HG02852 (cell line): Measurements from ENCODE around the gene BLVRA.
A peak's percentile ranks its signal among the peaks of the same experiment; 100 is the strongest.
"Not testable (repeated sequence)": the region's sequence is repeated elsewhere in the genome, so short reads cannot be mapped to it uniquely, and the experiment has no call there.

Experiments
- ATAC-seq: cut with Tn5 transposase; IDR thresholded peaks from one replicate; pipeline ENCODE4 v1.9.1; 2021; ENCODE audit warnings: mild to moderate bottlenecking, moderate library complexity; ENCODE audit not compliant: unreplicated experiment

BLVRA gene, protein sequence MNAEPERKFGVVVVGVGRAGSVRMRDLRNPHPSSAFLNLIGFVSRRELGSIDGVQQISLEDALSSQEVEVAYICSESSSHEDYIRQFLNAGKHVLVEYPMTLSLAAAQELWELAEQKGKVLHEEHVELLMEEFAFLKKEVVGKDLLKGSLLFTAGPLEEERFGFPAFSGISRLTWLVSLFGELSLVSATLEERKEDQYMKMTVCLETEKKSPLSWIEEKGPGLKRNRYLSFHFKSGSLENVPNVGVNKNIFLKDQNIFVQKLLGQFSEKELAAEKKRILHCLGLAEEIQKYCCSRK

DNA sequence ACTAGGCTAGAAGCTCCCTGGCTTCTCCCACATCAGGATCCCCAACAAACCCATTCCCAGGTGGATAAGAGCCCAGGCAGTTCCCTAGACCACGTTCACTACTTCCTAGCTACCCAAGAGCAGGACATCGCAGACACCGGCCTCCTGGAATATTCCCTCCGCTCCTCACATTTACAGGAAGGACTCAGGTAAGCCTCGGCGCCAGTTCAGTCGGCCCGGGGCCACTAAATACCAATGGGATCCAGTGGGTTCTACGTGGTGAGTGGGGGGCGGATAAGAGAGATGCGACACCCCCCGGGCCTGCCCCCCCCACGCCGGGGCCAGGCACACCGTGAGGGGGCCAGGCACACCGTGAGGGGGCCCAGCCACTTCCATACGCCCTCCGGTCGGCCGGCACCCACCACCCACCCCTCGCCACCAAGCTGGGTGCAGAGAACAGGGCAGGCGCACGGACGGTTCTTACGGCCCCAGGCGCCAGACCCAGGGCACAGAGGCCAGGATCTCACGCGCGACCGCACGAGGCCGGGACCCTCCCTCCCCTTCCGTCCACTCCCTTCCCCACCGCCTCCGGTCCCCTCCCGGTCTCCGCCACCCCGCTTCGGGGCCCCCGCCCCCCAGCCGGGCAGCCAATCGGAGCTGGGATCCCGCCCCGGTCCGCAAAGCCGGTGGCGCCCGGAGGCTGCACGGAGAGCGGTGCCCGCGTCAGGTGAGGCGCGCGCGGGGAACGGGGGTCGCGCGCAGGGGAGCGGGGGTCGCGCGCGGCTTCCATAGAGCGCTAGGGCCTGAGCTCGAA lies at the start of gene BLVRA:
BLVRA (plus strand) TSS at position 652 of the 793 bp plus-strand sequence. CDS start 12,479 bp downstream, outside the sequence.
- peak; percentile 57 for ATAC-seq

DNA sequence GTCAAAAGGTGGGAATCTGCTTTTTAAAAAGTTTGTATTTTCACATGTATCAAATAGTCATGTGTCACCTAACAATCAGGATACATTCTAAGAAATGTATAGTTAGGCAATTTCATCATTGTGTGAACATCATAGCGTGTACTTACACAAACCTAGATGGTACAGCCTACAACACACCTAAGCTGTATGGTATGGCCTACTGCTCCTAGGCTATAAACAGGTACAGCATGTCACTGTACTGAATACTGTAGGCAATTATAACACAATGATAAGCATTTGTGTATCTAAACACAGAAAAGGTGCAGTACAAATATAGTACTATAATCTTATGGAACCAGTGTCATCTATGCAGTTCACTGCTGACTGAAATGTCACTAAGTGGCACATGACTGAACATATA lies 47.0 kb upstream of the BLVRA start:
- no peak for ATAC-seq

DNA sequence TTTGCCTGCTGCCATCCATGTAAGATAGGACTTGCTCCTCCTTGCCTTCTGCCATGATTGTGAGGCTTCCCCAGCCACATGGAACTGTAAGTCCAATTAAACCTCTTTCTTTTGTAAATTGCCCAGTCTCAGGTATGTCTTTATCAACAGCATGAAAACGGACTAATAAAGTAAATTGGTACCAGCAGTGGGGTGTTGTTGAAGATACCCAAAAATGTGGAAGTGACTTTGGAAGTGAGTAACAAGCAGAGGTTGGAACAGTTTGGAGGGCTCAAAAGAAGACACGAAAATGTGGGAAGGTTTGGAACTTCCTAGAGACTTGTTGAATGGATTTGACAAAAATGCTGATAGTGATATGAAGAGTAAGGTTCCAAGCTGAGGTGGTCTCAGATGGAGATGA lies 42.5 kb upstream of the BLVRA start:
- ATAC-seq: not testable (repeated sequence)

DNA sequence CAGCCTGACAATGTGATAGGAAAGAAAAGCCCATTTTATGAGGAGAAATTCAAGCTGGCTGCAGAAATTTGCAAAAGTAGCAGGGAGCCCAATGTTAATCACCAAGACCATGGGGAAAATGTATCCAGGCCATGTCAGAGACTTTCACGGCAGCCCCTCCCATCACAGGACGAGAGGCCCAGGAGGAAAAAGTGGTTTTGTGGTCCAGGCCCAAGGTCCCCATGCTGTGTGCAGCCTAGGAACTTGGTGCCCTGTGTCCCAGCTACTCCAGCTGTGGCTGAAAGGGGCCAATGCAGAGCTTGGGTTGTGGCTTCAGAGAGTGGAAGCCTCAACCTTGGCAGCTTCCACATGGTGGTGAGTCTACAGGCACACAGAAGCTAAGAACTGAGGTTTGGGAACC lies 41.9 kb upstream of the BLVRA start:
- ATAC-seq: no peak

DNA sequence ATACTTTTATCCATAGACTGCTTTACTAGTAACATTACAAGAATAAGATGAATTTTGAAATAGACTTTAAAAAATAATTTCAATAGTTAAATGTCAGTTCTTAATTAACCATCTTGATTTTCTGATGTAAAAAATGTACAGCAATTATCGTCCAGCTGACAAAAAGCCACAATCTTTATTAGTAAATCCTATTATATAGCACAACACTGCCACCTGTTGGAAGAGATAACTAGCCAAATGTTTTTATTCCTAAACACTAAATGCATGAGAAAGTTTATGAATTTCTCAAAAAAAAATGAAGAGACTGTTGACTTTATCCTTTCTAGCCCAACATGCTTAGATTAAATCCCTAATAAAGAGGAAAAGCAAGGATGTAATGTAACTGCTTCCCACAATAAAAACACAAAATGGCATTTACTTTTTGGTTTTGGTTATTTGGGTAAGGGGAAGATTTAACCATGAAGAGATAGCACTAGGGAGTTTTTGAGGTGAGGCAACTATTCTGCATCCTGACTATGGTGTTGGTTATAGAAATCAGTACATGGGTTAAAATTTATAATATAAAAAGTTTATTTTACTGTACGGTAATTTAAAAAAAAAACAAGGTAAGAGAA lies 37.2 kb upstream of the BLVRA start:
- ATAC-seq: no peak

DNA sequence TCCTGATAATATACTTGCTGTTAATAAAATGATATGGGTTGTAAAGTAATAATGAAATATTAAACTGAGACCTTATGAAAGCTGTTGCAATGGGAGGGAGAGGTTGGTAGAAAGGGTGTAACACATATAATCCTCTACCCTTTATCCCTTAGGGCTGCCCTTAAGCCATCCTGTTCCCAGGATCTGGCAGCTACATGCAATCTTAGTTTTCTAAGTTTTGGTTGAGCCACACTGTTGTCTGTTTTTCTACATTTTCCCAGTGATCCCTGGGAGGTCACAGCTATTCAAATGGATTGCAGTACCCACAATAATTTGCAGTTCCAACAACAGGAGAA lies 35.5 kb upstream of the BLVRA start:
- no peak for ATAC-seq

DNA sequence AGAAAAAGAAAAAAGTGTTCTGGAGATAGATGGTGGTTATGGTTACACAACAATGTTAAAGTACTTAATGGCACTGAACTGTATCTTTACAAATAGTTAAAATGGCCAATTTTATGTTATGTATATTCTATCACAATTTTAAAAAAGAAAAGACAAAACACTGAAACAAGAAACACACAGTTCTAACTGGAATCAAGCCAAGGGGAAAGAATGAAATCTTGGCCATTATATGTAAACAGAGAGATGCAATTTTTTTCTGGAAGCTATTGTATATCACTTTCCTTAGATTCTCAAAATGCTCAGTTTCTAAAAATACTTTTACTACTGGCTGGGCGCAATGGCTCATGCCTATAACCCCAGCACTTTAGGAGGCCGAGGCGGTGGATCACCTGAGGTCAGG lies 33.2 kb upstream of the BLVRA start:
- no peak for ATAC-seq

DNA sequence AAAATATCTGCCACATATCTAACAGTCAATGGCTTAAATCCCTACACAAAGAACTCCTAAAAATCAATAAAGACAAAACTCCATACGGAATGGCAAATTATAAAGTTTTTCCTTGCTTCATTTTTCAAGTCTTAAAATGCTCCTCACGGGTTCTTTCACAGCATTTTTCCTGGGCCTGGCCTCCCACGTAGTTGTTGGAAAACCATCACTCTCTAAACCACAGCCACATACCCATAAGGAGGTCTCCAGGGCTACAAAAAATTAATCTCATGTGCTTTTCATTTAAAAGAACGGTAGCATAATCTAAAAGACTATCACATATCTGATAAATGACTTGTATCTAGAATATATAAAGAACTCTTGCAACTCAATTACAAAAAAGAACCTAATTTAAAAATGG lies 32.0 kb upstream of the BLVRA start:
- no peak for ATAC-seq

DNA sequence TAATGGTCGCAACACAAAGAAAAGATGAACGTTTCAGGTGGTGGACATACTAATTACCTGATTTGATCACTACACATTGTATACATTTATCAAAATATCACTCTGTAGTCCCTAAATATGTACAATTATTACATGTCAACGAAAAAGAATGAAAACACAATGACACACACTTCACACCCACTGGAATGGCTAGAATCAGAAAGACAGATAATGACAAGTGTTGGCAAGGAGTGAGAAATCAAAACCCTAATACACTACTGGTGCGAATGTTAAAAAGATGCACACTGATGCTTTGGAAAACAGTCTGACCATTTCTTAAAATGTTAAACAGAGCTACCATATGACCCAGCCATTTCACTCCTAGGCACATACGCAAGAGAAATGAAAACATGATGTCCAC lies 31.5 kb upstream of the BLVRA start:
- ATAC-seq: no peak

DNA sequence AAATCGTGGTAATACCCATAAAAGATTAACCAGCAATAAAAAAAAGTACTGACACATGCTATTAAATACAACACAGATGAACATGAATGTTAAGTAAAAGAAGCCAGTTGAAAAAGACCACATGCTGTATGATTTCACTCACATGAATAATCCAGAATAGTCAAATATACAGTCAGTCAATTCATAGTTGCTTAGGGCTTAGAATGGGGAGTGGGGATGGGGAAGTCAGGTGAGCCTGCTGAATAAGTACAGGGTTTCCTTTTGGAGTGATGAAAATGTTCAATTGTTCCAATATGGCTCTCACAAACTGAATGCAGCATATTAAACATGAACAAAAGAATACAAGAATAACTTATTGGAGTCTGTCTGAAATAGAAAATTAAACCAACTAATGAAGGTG lies 31.0 kb upstream of the BLVRA start:
- ATAC-seq: no peak

DNA sequence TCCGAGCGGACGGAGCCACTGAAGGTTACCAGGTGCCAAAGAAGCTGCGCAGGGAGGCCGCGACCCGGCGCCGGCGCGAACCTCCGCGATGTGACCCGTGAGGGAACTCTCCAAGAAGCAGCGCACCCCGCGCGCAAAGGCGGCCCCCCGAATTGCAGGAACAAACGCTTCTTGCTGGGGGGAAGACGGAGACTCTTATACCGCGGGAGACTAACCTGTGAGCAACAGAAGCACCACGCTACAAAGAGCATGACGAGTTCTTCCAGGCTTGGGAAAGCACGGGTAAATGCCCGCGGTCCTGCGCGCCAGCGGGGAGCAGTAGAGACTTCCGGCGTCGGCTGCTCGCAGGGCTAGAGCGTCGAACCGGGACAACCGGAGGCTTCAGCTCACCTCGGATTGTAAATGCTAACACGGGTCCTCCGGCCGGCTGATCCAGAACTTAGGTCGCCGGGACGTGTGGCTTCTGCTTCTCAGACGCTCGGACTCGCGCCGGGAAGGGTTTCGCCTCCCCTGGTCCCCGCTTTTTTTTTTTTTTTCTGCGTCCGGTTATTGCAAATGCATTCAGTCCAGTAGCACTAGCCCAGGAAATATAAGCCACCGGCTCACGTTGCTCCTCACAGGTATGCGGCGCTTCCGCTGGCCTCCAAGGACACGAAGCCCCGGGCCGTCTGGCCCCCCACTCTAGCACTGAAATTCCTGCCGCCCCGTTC lies 29.1 kb upstream of the BLVRA start, which contains the start of gene COA1:
COA1 (minus strand) TSS at position 310 of the 710 bp plus-strand sequence. CDS start 80,909 bp downstream, outside the sequence.
- ATAC-seq: peak; percentile 85

DNA sequence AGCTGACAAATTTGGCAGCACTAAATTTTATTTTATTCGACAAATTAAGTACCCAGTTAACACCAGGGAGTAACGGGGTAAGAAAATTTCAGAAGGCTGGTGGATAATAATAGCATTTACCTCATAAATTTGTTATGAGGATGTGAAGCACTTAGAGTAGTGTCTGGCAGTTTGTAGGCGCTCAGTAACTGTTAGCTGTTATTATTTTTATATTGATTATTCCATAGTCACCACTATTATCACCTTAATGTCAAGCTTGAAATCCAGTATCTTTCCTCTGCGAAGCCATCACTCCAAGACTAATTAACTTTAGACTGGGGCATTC lies 28.6 kb upstream of the BLVRA start:
- ATAC-seq: peak; percentile 13

DNA sequence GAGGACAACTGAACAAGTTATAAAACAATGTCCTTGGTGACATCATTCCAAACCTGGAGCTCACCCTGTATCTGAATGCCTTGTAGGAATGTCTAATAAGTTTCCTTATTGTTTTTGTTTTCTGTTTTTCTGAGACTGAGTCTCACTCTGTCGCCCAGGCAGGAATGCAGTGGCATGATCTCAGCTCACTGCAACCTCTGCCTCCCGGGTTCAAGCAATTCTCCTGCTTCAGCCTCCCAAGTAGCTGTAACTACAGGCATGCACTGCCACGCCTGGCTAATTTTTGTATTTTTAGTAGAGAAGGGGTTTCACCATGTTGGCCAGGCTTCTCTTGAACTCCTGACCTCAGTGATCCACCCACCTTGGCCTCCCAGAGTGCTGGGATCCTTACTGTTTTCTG lies 27.0 kb upstream of the BLVRA start:
- ATAC-seq: not testable (repeated sequence)

DNA sequence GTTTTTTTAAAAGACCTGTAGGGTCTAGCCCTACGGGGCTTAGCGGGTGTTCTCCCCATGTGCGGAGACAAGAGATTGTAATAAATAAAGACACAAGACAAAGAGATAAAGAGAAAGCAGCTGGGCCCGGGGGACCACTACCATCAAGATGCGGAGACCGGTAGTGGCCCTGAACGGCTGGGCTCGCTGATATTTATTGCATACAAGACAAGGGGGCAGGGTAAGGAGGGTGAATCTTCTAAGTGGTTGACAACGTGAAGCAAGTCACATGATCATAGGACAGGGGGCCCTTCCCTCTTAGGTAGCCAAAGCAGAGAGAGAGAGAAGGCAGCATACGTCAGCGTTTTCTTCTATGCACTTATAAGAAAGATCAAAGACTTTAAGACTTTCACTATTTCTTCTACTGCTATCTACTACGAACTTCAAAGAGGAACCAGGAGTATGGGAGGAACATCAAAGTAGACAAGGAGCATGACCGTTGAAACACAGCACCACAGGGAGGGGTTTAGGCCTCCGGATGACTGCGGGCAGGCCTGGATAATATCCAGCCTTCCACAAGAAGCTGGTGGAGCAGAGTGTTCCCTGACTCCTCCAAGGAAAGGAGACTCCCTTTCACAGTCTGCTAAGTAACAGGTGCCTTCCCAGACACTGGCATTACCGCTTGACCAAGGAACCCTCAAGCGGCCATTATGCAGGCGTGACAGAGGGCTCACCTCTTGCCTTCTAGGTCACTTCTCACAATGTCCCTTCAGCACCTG lies 23.7 kb upstream of the BLVRA start:
- not testable (repeated sequence) for ATAC-seq

DNA sequence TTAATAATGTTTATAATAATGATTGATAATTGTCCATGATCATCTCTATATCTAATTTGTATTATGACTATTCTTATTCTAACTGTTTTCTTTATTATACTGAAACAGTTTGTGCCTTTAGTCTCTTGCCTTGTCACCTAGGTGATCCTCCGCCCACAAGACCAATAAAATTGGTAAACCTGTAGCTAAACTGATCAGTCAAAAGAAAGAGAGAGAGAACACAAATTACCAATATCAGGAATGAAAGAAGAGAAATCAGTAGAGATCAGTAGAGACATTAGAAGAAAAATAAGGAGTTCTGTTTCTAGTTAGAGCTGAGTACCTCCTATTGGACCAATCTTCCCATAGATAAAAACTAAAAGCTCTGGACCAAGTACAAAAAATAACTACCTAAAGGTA lies 23.1 kb upstream of the BLVRA start:
- peak; percentile 27 for ATAC-seq

DNA sequence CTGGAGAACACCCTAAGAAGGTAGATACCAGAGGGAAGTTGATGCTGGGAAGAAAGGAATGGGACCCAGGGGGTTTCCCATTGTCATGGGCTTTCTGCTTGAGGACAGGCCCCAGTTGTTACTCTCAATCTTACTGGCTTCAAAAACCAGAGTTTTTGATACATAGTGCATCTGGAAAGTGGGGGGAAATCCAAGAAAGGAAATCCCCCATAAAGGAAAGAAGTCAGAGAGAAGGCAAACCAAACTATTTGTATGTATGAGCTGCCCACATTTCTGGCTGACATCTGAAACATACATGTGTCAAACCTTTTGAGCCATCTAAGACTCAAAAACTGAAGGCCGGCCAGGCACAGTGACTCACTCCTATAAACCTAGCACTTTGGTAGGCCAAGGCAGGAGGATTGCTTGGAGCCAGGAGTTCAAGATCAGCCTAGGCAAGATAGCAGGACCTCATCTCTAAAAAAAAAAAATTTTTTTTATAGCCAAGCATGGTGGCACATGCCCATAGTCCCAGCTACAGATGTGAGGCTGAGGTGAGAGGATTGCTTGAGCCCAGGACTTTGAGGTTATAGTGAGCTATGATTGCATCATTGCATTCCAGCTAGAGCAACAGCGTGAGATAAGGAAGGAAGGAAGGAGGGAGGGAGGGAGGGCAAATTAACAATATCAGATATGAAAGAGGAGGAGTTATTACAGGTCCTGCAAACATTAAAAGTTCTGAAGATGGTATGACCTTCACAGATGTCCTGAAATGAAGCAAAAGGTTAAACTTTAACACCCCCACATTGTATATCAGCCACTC lies 22.5 kb upstream of the BLVRA start:
- peak; percentile 79 for ATAC-seq

DNA sequence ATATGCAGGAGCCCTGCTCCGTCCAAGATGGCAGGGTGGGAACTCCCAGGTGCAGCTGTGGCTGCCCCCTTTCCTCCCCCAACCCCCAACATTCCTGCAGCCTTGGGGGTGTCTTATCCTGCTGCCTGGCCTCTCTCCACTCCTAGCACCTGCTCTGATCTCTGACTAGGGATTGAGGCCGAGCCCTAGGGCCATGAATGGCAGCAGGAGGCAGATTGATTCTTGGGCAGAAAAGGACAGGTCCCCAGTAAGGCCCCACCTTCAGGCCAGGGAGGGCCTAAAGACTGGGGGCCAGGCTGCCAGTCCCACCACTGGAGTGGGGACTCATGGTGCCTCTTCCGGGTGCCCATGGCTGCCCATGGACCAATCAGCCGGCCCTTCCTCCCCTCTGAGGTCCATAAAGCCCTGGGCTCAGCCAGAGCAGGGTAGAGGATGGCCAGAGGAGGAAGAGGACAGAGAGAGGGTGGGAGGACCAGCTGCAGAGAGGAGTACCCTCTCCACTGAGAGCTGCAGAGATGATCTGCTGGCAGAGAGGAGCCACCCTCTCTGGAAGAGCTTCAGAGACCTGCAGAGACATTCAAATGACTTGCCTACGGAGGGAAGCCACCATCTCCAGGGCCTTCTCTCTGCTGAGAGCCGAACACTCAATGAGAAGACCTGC lies 20.9 kb upstream of the BLVRA start:
- ATAC-seq: no peak

DNA sequence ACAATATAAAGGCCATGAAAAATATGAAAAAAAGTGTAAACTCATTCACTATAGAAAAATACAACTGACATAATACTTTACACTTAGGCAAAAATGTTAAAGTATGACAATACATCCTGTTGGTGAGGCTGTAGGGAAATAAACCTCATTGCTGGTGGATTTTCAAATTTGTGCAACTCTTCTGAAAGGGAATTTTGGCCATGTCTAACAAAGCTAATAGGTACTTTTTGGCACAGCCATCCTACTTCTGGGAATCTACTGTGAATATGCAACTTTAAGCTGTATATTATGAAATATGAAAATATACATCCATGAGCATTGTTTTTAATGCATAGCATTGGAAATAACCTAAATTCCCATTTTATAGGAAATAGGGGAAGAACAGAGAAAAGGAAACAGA lies 15.8 kb upstream of the BLVRA start:
- no peak for ATAC-seq

DNA sequence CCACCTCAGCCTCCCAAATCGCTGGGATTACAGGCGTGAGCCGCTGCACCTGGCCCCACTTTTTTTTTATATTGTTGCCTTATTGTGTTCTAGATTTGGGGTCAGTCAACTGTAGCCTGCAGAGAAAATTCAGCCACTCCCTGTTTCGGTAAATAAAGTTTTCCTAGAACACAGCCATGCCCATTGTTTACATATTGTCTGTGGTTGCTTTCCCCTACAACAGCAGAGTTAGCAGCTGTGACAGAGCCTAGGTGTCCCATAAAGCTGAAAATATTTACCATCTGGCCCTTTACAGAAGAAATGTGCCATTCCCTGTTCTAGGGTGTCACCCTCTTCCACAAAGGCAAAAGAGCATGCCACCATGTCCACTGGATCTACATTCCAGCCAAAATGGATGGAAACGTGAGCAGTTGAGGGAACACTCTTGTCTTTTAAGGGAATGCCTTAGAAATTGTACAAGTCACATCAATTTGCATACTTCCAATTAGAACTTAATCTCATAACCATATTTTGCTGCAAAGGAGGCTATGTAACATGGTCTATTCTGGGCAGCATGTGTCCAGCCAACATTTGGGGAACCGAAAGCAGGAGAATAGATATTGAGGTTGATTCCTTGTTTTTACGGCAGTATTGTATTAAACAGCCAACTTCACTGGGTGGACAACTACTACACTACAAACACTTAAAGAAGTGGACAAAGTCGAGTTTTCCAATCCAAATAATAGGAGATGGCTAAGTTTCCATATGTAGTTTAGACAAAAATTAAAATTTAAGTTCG lies 11.0 kb upstream of the BLVRA start:
- no peak for ATAC-seq
